ENCODE measurements around the gene SH2D4B. TPM values are rescaled to one million over a fixed set of nuclear protein-coding genes. Genes with fewer than 3 reads are reported as not detected.

The SH2D4B gene
- total and polyA plus RNA-seq, 10 of the 15 experiments (the other 5 are each of a cell fraction or from before 2014, with no cell fraction given), result 0.04 to 0.21 (median 0.13) TPM; not detected in 5

GRCh38 chr10:80512031-80512526 lies 25.6 kb upstream of the SH2D4B start:
- no peak overlapping the region for H3K4me3 ChIP-seq
- no peak overlapping the region for H3K27ac ChIP-seq (ENCODE audit: control insufficient read depth, insufficient read depth)
- SMC1A ChIA-PET (ENCODE audit: uncharacterized antibody, unreplicated experiment), result interaction anchor here (21.2 kb wide), 1 partner anchor 54 kb away, joined by 1038 read pairs; the partner anchor contains the start of gene TSPAN14
- no peaks in the 10 kb centered on the region for H3K27me3 ChIP-seq (replicated peaks in 1 of 2; ENCODE audit: control insufficient read depth in 2 of 2, insufficient read depth in 2 of 2, low read length in 1 of 2)
- no peak overlapping the region for H2AFZ ChIP-seq (ENCODE audit: control insufficient read depth, low read depth, low read length)
- ATAC-seq, result no peak
- H4K20me1 ChIP-seq (ENCODE audit: control insufficient read depth, insufficient read depth), result no peaks in the 10 kb centered on the region
- no peaks in the 10 kb centered on the region for H3K4me1 ChIP-seq (ENCODE audit: control insufficient read depth, insufficient read depth, low read length)
- CTCF ChIA-PET, result interaction anchor here (0.6 to 21.6 kb wide), 5 partner anchors 10 to 140 kb away, joined by 3 to 852 read pairs (median 5); partner anchors contain the start of gene TSPAN14
- 98% methylated on average over 10 of the region's 10 CpGs for WGBS (ENCODE audit: insufficient coverage, insufficient replicate concordance, low lambda C conversion rate, missing lambda C conversion rate)
- intact Hi-C loops (cut with micrococcal nuclease; ENCODE audit: unreplicated experiment) (no loop called here), in situ Hi-C loops (cut with MboI) (no loop called here)
- POLR2A ChIA-PET, result interaction anchor here (0.7 kb wide), 1 partner anchor 544 kb away, joined by 5 read pairs; no protein-coding TSS in a partner anchor
- no TSS peak for BruUV-seq (replicated peaks)
- H3K4me2 ChIP-seq (ENCODE audit: control insufficient read depth, insufficient read depth), result no peak overlapping the region
- H3K9ac ChIP-seq (ENCODE audit: control insufficient read depth, insufficient read depth, low read length), result no peak overlapping the region
- peaks cover 24 to 30% of the 10 kb centered on the region in 2 experiments for H3K36me3 ChIP-seq (ENCODE audit: control insufficient read depth in 2 of 2, insufficient read depth in 2 of 2, low read length in 1 of 2)
- H3K79me2 ChIP-seq (ENCODE audit: control insufficient read depth, insufficient read depth, low read length), result no peaks in the 10 kb centered on the region
- no peak for DNase-seq (ENCODE audit: low read depth, low spot score)
- H3K9me3 ChIP-seq (replicated peaks; ENCODE audit: control insufficient read depth, insufficient read depth, low read length), result no peaks in the 10 kb centered on the region
- no peak for FAIRE-seq
- no peak for TF ChIP-seq MEF2A (IDR thresholded peaks at IDR 0.05; ENCODE audit: insufficient read depth, low read depth, low read length)
- no peak for TF ChIP-seq E2F4 (IDR thresholded peaks at IDR 0.05; ENCODE audit: low read depth, low read length)
- no peak for TF ChIP-seq ASH2L (IDR thresholded peaks at IDR 0.05; ENCODE audit: borderline replicate concordance, low read depth)
- TF ChIP-seq CHD2 (IDR thresholded peaks at IDR 0.05; ENCODE audit: borderline replicate concordance, low read depth, low read length), result no peak
- no peak for TF ChIP-seq NFYA (IDR thresholded peaks at IDR 0.05; ENCODE audit: borderline replicate concordance, low read depth, low read length)
- TF ChIP-seq ZSCAN29 (IDR thresholded peaks at IDR 0.05), result no peak
- TF ChIP-seq PRDM15 (CRISPR knock-in tag; IDR thresholded peaks at IDR 0.05), result no peak
- TF ChIP-seq EZH2 (IDR thresholded peaks at IDR 0.05; ENCODE audit: borderline replicate concordance, control insufficient read depth, low read depth, low read length), result no peak
- TF ChIP-seq PAX8 (IDR thresholded peaks at IDR 0.05), result no peak
- TF ChIP-seq CREM (IDR thresholded peaks at IDR 0.05; ENCODE audit: low read depth), result no peak
- TF ChIP-seq NBN (IDR thresholded peaks at IDR 0.05), result no peak
- no peak for TF ChIP-seq YBX1 (IDR thresholded peaks at IDR 0.05)
- no peak for TF ChIP-seq ZNF274 (IDR thresholded peaks at IDR 0.05; ENCODE audit: insufficient read depth, insufficient read length)
- TF ChIP-seq SMAD1 (IDR thresholded peaks at IDR 0.05; ENCODE audit: low read depth, partially characterized antibody), result no peak
- TF ChIP-seq ZBTB11 (CRISPR knock-in tag; IDR thresholded peaks at IDR 0.05), result no peak
- no peak for TF ChIP-seq CREB1 (IDR thresholded peaks at IDR 0.05; ENCODE audit: low read depth)
- no peak for TF ChIP-seq SREBF1 (IDR thresholded peaks at IDR 0.05; ENCODE audit: low read length)
- RAD21 ChIA-PET (ENCODE audit: unreplicated experiment), result no interaction called here
